K562 (cell line): ENCODE data around the gene SPDYE3.
"Not testable (repeated sequence)": the region's sequence is repeated elsewhere in the genome, so short reads cannot be mapped to it uniquely, and the experiment has no call there.

Experiments
- ARHGAP35 ChIP-seq: fragments of 450-650 bp; IDR thresholded peaks from 2 replicates; pipeline ENCODE4 v1.6.1; 2018; ENCODE audit not compliant: partially characterized antibody
- CC2D1A ChIP-seq: fragments of 450-650 bp; IDR thresholded peaks from 2 replicates; pipeline ENCODE4 v1.6.1; 2017; ENCODE audit warnings: mild to moderate bottlenecking
- CTCF ChIP-seq, 3 experiments: IDR thresholded peaks in 2 of 3; conservative IDR thresholded peaks in 1 of 3; 2 replicates each; pipeline ENCODE4 v1.5.1; 2011 to 2012; ENCODE audit warnings: low read length in 3 of 3, mild to moderate bottlenecking in 3 of 3, control low read depth in 2 of 3, improper control_type of control experiment in 1 of 3, inconsistent platforms in 1 of 3, low read depth in 1 of 3, mixed read lengths in 1 of 3, moderate library complexity in 1 of 3; ENCODE audit not compliant: insufficient read depth in 2 of 3
- FOS ChIP-seq: IDR thresholded peaks from 3 replicates; pipeline ENCODE4 v1.6.1; 2011; ENCODE audit not compliant: insufficient read length; ENCODE audit errors: extremely low read depth
- HDAC3 ChIP-seq: fragments of 450-650 bp; IDR thresholded peaks from 2 replicates; pipeline ENCODE4 v1.6.1; 2018; ENCODE audit warnings: borderline replicate concordance, mild to moderate bottlenecking, moderate library complexity; ENCODE audit not compliant: partially characterized antibody
- MEF2D ChIP-seq: conservative IDR thresholded peaks from 2 replicates; pipeline ENCODE4 v1.6.1; 2016; ENCODE audit warnings: low read depth, missing genetic modification characterization, missing compliant biosample characterization
- NBN ChIP-seq: fragments of 450-650 bp; IDR thresholded peaks from 2 replicates; pipeline ENCODE4 v1.6.1; 2016; ENCODE audit warnings: low read depth, mild to moderate bottlenecking
- NCOA1 ChIP-seq: fragments of 450-650 bp; IDR thresholded peaks from 2 replicates; pipeline ENCODE4 v1.6.1; 2016; ENCODE audit warnings: low read depth
- PHF8 ChIP-seq: fragments of 200-600 bp; sonication (generic); IDR thresholded peaks from 2 replicates; pipeline ENCODE4 v1.6.1; 2012; ENCODE audit warnings: mixed run types, mild to moderate bottlenecking, inconsistent platforms, low read length, moderate library complexity, borderline replicate concordance
- POLR2AphosphoS5 ChIP-seq: IDR thresholded peaks from 2 replicates; pipeline ENCODE4 v1.6.1; 2011; ENCODE audit warnings: mild to moderate bottlenecking, low read depth, low read length, moderate library complexity; ENCODE audit not compliant: control insufficient read depth, insufficient read depth
- RFX5 ChIP-seq: IDR thresholded peaks from 2 replicates; pipeline ENCODE4 v1.6.1; 2011; ENCODE audit warnings: low read depth, mild to moderate bottlenecking, improper control_type of control experiment, low read length
- SNRNP70 ChIP-seq: fragments of 200-400 bp; formaldehyde crosslinking; optimal IDR thresholded peaks from 2 replicates; pipeline ENCODE3; 2017; ENCODE audit warnings: low read depth, low read length

GRCh38 chr7:100272538-100272902 is 35.0 kb upstream of the SPDYE3 start:
- not testable (repeated sequence) for TF ChIP-seq CTCF (IDR thresholded peaks at IDR 0.05 in 2 of 3, conservative IDR thresholded peaks at IDR 0.05 in 1 of 3; ENCODE audit: insufficient read depth in 2 of 3, low read depth in 1 of 3, low read length in 3 of 3); NCOA1; POLR2AphosphoS5; MEF2D; FOS; RFX5; PHF8; SNRNP70; CC2D1A; NBN; HDAC3; ARHGAP35
